NT2/D1 (cell line): ENCODE data around the gene TOMM6.

Experiments
- YY1 ChIP-seq: IDR thresholded peaks from 2 replicates; pipeline ENCODE4 v1.6.1; 2011; ENCODE audit not compliant: insufficient read length, insufficient read depth
- ZNF274 ChIP-seq: IDR thresholded peaks from 2 replicates; pipeline ENCODE4 v1.6.1; 2011; ENCODE audit warnings: mild to moderate bottlenecking, low read depth, low read length

GRCh38 chr6:41777551-41778285 is 9.8 kb upstream of the TOMM6 start:
- TF ChIP-seq ZNF274 (no peak), YY1 (no peak)
